ENCODE measurements around the gene TSPAN10.
A peak's percentile ranks its signal among the peaks of the same experiment; 100 is the strongest.
"Not testable (repeated sequence)": the region's sequence is repeated elsewhere in the genome, so short reads cannot be mapped to it uniquely, and the experiment has no call there.

TSPAN10 gene

GRCh38 chr17:81636505-81637288 lies at the start of gene TSPAN10, which contains the start of gene NPLOC4:
TSPAN10 (plus strand) TSS chr17:81637196; CDS start chr17:81642413, 5,217 bp downstream.
NPLOC4 (minus strand) TSS chr17:81637112; CDS start chr17:81636930, 182 bp downstream.
- DNase-seq (ENCODE audit: insufficient read length, low spot score), result peak; percentile 97
- peak; percentile 81 for FAIRE-seq

- no peak for DNase-seq (ENCODE audit: insufficient read length, low spot score)
- no peak for FAIRE-seq
Measured at GRCh38 chr17:81589612-81590011, 47.4 kb upstream of the TSPAN10 start.

GRCh38 chr17:81590121-81590520 lies 46.9 kb upstream of the TSPAN10 start:
- no peak for FAIRE-seq

GRCh38 chr17:81591971-81592370 lies 45.0 kb upstream of the TSPAN10 start:
- no peak for DNase-seq (ENCODE audit: insufficient read length, low spot score)
- FAIRE-seq, result no peak

More at GRCh38 chr17:81590121-81590520, 46.9 kb upstream of the TSPAN10 start:
- no peak for DNase-seq (ENCODE audit: insufficient read length, low spot score)

- FAIRE-seq (no peak), DNase-seq (ENCODE audit: insufficient read length, low spot score) (no peak)
Measured at GRCh38 chr17:81593105-81593871, 43.7 kb upstream of the TSPAN10 start.

- DNase-seq (ENCODE audit: insufficient read length, low spot score) (no peak), FAIRE-seq (no peak)
Measured at GRCh38 chr17:81599719-81600486, 37.1 kb upstream of the TSPAN10 start.

GRCh38 chr17:81601525-81602120 lies 35.4 kb upstream of the TSPAN10 start:
- FAIRE-seq, result peak; percentile 89

GRCh38 chr17:81603846-81604610 lies 33.0 kb upstream of the TSPAN10 start:
- DNase-seq (ENCODE audit: insufficient read length, low spot score) (no peak), FAIRE-seq (no peak)

More at GRCh38 chr17:81601525-81602120, 35.4 kb upstream of the TSPAN10 start:
- peak; percentile 45 for DNase-seq (ENCODE audit: insufficient read length, low spot score)

GRCh38 chr17:81607431-81607830 lies 29.6 kb upstream of the TSPAN10 start:
- DNase-seq (ENCODE audit: insufficient read length, low spot score) (no peak), FAIRE-seq (no peak)

- FAIRE-seq (no peak), DNase-seq (ENCODE audit: insufficient read length, low spot score) (no peak)
Measured at GRCh38 chr17:81608082-81608481, 28.9 kb upstream of the TSPAN10 start.

GRCh38 chr17:81608605-81609004 lies 28.4 kb upstream of the TSPAN10 start:
- FAIRE-seq (no peak), DNase-seq (ENCODE audit: insufficient read length, low spot score) (no peak)

- DNase-seq (ENCODE audit: insufficient read length, low spot score), result no peak
- no peak for FAIRE-seq
Measured at GRCh38 chr17:81609541-81610311, 27.3 kb upstream of the TSPAN10 start.

- no peak for FAIRE-seq
Measured at GRCh38 chr17:81612172-81612970, 24.6 kb upstream of the TSPAN10 start.

GRCh38 chr17:81615401-81615930 lies 21.5 kb upstream of the TSPAN10 start:
- DNase-seq (ENCODE audit: insufficient read length, low spot score) (no peak), FAIRE-seq (no peak)

More at GRCh38 chr17:81612172-81612970, 24.6 kb upstream of the TSPAN10 start:
- DNase-seq (ENCODE audit: insufficient read length, low spot score), result no peak

- no peak for DNase-seq (ENCODE audit: insufficient read length, low spot score)
- no peak for FAIRE-seq
Measured at GRCh38 chr17:81616877-81617276, 20.1 kb upstream of the TSPAN10 start.

GRCh38 chr17:81618307-81618706 lies 18.7 kb upstream of the TSPAN10 start:
- not testable (repeated sequence) for DNase-seq (ENCODE audit: insufficient read length, low spot score); FAIRE-seq

- DNase-seq (ENCODE audit: insufficient read length, low spot score) (no peak), FAIRE-seq (no peak)
Measured at GRCh38 chr17:81621494-81622130, 15.4 kb upstream of the TSPAN10 start.

Measured in GM19239 (cell line).